PC-3 (cell line): ENCODE results near the gene ACVR1B. TPM values are rescaled to one million over a fixed set of nuclear protein-coding genes. Genes with fewer than 3 reads are reported as not detected.

Source experiments
- ATAC-seq: fragments of 200-7000 bp; cut with Tn5 transposase; 2 replicates; pipeline ENCODE4 v1.9.1; 2020; ENCODE audit warnings: mild to moderate bottlenecking, moderate library complexity
- BruUV-seq: library from RNA; stranded (reverse); fragments of 400-500 nt; replicated peaks from 2 replicates; lab custom pipeline; 2021; lab: Mats Ljungman, UMichigan
- CTCF ChIA-PET: fragments of 300-600 bp; sonication (Branson Sonifier 250); formaldehyde crosslinking; loops from one replicate; lab custom pipeline; 2022; ENCODE audit warnings: antibody characterized with exemption; lab: Charles Lee
- POLR2A ChIA-PET: fragments of 300-600 bp; sonication (Branson Sonifier 250); formaldehyde crosslinking; loops from one replicate; lab custom pipeline; 2022; ENCODE audit warnings: antibody characterized with exemption; ENCODE audit not compliant: unreplicated experiment; lab: Charles Lee
- DNase-seq: peaks from one replicate; pipeline ENCODE4 v3.0.0-alpha.2; 2015
- H2AFZ ChIP-seq: fragments of 300-600 bp; sonication (generic); 2 replicates; pipeline ENCODE4 v1.6.0; 2016; ENCODE audit warnings: antibody characterized with exemption, low read length
- H3F3A ChIP-seq: fragments of 300-600 bp; sonication (generic); one replicate; pipeline ENCODE4 v1.6.0; 2017; ENCODE audit warnings: antibody characterized with exemption, low read length, control low read depth, mild to moderate bottlenecking; ENCODE audit not compliant: unreplicated experiment
- H3K27ac ChIP-seq: fragments of 300-600 bp; sonication (generic); 2 replicates; pipeline ENCODE4 v1.5.1; 2016; ENCODE audit warnings: mild to moderate bottlenecking, low read length
- H3K27me3 ChIP-seq: fragments of 300-600 bp; sonication (generic); 2 replicates; pipeline ENCODE4 v1.6.1; 2016; ENCODE audit warnings: low read length, mixed read lengths
- H3K36me3 ChIP-seq: fragments of 300-600 bp; sonication (generic); 2 replicates; pipeline ENCODE4 v1.6.1; 2016; ENCODE audit warnings: low read depth, mixed run types, low read length, mixed read lengths
- H3K4me1 ChIP-seq: fragments of 300-600 bp; sonication (generic); 2 replicates; pipeline ENCODE4 v1.5.1; 2016; ENCODE audit warnings: low read length; ENCODE audit not compliant: insufficient read depth
- H3K4me2 ChIP-seq: fragments of 300-600 bp; sonication (generic); 2 replicates; pipeline ENCODE4 v1.6.0; 2016; ENCODE audit warnings: low read length
- H3K4me3 ChIP-seq: fragments of 300-600 bp; sonication (generic); 2 replicates; pipeline ENCODE4 v1.5.1; 2016; ENCODE audit warnings: mild to moderate bottlenecking, low read length, mixed read lengths
- H3K79me2 ChIP-seq: fragments of 300-600 bp; sonication (generic); 2 replicates; pipeline ENCODE4 v1.6.1; 2017; ENCODE audit warnings: low read length, mixed read lengths
- H3K9ac ChIP-seq: fragments of 300-600 bp; sonication (generic); 2 replicates; pipeline ENCODE4 v1.6.0; 2016; ENCODE audit warnings: mild to moderate bottlenecking, low read length
- H3K9me2 ChIP-seq: fragments of 300-600 bp; sonication (generic); replicated peaks from 2 replicates; pipeline ENCODE4 v1.6.1; 2016; ENCODE audit warnings: mixed run types, low read length, mixed read lengths
- H3K9me3 ChIP-seq: fragments of 300-600 bp; sonication (generic); 2 replicates; pipeline ENCODE4 v1.6.1; 2016; ENCODE audit warnings: low read length, mixed read lengths
- H4K20me1 ChIP-seq: fragments of 300-600 bp; sonication (generic); 2 replicates; pipeline ENCODE4 v1.6.1; 2016; ENCODE audit warnings: low read length, mixed read lengths
- EZH2 ChIP-seq: fragments of 300-600 bp; sonication (generic); IDR thresholded peaks from one replicate; pipeline ENCODE4 v1.6.1; 2017; ENCODE audit warnings: antibody characterized with exemption, mild to moderate bottlenecking, low read length; ENCODE audit not compliant: unreplicated experiment
- EZH2phosphoT487 ChIP-seq: fragments of 300-600 bp; sonication (generic); IDR thresholded peaks from 2 replicates; pipeline ENCODE4 v1.6.1; 2018; ENCODE audit warnings: mild to moderate bottlenecking, antibody characterized with exemption, low read length, borderline replicate concordance
- intact Hi-C: fragments of 100-400 bp; cut with micrococcal nuclease; formaldehyde crosslinking; loops from 2 replicates; pipeline ENCODE4 v1.9.0; 2023
- total RNA-seq: library from RNA; depleted of rRNA; stranded (reverse); fragments of >200 nt; gene quantifications from 2 replicates; pipeline ENCODE4 v1.2.3, GENCODE V29; 2014
- TF ChIP-seq, protein P1 (sequence below): fragments of 300-600 bp; sonication (generic); conservative IDR thresholded peaks from 2 replicates; pipeline ENCODE4 v1.5.1; 2017; ENCODE audit warnings: antibody characterized with exemption, low read depth, mild to moderate bottlenecking, low read length

The ACVR1B gene
- total RNA-seq, 1 experiment from 2014 or later: 9.8 TPM

DNA sequence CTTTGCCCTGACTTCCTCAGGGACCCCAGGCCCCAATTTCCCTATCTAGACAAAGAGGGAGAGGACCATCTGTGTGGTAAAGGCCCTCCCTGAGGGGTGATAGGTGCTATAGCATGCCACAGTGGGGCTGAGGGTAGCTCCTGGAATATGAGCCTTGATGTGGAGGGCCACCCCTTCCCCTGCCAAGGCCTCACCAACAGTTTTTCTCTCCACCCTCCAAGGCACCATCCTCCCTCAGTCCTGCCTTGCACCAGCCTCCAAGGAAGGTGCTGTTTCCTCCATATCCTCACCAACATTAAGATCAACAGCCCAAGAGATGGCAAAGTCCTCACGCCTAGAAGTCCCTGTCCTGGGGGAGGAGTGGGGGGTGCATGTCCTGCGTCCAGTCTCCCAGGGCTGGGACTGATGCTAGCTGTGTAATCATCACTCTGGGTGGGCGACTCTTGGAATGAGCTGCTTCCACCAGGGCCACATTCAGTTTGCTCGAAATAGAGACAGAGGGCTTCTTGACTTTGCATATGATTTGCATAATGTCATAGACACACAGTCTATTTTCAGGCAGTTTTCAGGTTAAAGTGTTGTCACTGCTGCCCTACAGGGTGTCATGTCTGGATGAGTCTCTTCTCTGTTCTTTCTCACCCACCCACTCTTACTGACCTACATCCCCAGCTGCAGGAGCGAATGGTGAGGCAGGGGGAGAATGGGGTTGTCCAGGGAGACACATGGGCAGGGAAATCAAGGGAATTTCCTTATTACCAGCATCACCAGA, 26.8 kb upstream of the ACVR1B start:
- Histone ChIP-seq H3K27me3 (no peaks in the 10 kb centered on the region), H3K27ac (no peak overlapping the region), H3K36me3 (no peaks in the 10 kb centered on the region), H3K9me2 (no peaks in the 10 kb centered on the region), H3K4me2 (no peak overlapping the region), H2AFZ (no peak overlapping the region), H3K9me3 (no peaks in the 10 kb centered on the region), H3K4me3 (no peak overlapping the region), H3F3A (no peaks in the 10 kb centered on the region), H3K9ac (no peak overlapping the region), H3K4me1 (peaks cover 5% of the 10 kb centered on the region; the same call in 1 of the 2 replicates), H4K20me1 (no peaks in the 10 kb centered on the region), H3K79me2 (no peaks in the 10 kb centered on the region)
- CTCF ChIA-PET: no interaction called here
- POLR2A ChIA-PET: no interaction called here
- no peak for TF ChIP-seq EZH2phosphoT487
- TF ChIP-seq EZH2: no peak
- TF ChIP-seq, protein P1, sequence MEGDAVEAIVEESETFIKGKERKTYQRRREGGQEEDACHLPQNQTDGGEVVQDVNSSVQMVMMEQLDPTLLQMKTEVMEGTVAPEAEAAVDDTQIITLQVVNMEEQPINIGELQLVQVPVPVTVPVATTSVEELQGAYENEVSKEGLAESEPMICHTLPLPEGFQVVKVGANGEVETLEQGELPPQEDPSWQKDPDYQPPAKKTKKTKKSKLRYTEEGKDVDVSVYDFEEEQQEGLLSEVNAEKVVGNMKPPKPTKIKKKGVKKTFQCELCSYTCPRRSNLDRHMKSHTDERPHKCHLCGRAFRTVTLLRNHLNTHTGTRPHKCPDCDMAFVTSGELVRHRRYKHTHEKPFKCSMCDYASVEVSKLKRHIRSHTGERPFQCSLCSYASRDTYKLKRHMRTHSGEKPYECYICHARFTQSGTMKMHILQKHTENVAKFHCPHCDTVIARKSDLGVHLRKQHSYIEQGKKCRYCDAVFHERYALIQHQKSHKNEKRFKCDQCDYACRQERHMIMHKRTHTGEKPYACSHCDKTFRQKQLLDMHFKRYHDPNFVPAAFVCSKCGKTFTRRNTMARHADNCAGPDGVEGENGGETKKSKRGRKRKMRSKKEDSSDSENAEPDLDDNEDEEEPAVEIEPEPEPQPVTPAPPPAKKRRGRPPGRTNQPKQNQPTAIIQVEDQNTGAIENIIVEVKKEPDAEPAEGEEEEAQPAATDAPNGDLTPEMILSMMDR: no peak
- intact Hi-C loops: no loop called here
- DNase-seq (no peak), ATAC-seq (no peak)
- no TSS peak for BruUV-seq

GRCh38 chr12:51925346-51926063, 26.0 kb upstream of the ACVR1B start:
- H3K9ac ChIP-seq: no peak overlapping the region
- POLR2A ChIA-PET: no interaction called here
- no peak overlapping the region for H3K4me2 ChIP-seq

More at GRCh38 chr12:51925346-51926063, 26.0 kb upstream of the ACVR1B start:
- no peaks in the 10 kb centered on the region for H3K36me3 ChIP-seq
- H3K27ac ChIP-seq: no peak overlapping the region
- no peak for ATAC-seq
- no peaks in the 10 kb centered on the region for H4K20me1 ChIP-seq
- CTCF ChIA-PET: no interaction called here
- no peaks in the 10 kb centered on the region for H3K9me3 ChIP-seq
- H3K4me1 ChIP-seq: peaks cover 5% of the 10 kb centered on the region; the same call in 1 of the 2 replicates
- intact Hi-C loops: loop anchor here (1.0 kb wide), 1 partner anchor 55 kb away; no protein-coding TSS in a partner anchor
- DNase-seq: no peak
- TF ChIP-seq, protein P1: no peak
- TF ChIP-seq EZH2: no peak
- no peak for TF ChIP-seq EZH2phosphoT487
- H3K9me2 ChIP-seq: no peaks in the 10 kb centered on the region
- no TSS peak for BruUV-seq
- H2AFZ ChIP-seq: no peak overlapping the region
- H3K4me3 ChIP-seq: no peak overlapping the region
- no peaks in the 10 kb centered on the region for H3K79me2 ChIP-seq
- no peaks in the 10 kb centered on the region for H3F3A ChIP-seq
- H3K27me3 ChIP-seq: no peaks in the 10 kb centered on the region
